C4-2B (cell line): ENCODE measurements around the gene PCDHGC3.

Experiments
- CTCF ChIP-seq: fragments of 450-650 bp; conservative IDR thresholded peaks from 2 replicates; pipeline ENCODE4 v1.5.1; 2017; ENCODE audit warnings: mild to moderate bottlenecking
- ZFX ChIP-seq: fragments of 450-650 bp; IDR thresholded peaks from 2 replicates; pipeline ENCODE4 v1.6.1; 2017

DNA sequence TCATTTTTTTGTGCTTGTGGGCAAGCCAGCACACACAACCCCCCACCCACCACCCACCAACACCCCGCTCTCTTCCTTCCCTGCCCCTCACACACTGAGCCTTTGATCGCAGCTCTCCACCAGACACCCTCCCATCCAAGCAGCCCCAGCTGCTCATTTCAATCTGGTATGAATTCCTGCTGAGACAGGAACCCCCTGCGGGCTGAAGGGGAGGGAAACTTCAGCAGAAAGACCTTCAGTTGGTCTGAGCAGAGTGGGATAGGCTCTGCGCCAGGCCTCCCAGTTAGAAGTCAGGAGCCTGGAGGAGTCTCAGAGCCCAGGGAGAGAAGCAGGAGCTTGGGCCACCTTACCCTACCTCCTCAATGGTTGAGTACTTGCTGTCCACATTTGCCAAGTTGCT is 20.3 kb downstream of the PCDHGC3 start:
- TF ChIP-seq CTCF (no peak), ZFX (no peak)
